Activated effector memory CD4-positive, alpha-beta T cell treated with anti-CD3 and anti-CD28 coated beads, Interleukin-2, amount 50 U/mL, for 16 hours (primary cell): ENCODE results near the gene WDR46.

Experiments used
- DNase-seq: peaks from one replicate; pipeline ENCODE4 v3.0.0-alpha.2; 2020

The WDR46 gene

GRCh38 chr6:33288921-33289783, at the start of gene WDR46, which contains the start of gene PFDN6:
Gene WDR46, minus strand, starts transcription at chr6:33289239. Its CDS starts 69 bp downstream, at chr6:33289170.
Gene PFDN6, plus strand, starts transcription at chr6:33289601. Its CDS starts 256 bp downstream, at chr6:33289857.
- DNase-seq = peak; percentile 93

GRCh38 chr6:33336495-33336894, 47.5 kb upstream of the WDR46 start:
- no peak for DNase-seq

GRCh38 chr6:33335916-33336315, 46.9 kb upstream of the WDR46 start:
- no peak for DNase-seq

GRCh38 chr6:33333666-33334065, 44.6 kb upstream of the WDR46 start:
- no peak for DNase-seq

GRCh38 chr6:33330736-33331135, 41.7 kb upstream of the WDR46 start:
- no peak for DNase-seq

- DNase-seq = no peak
Measured at GRCh38 chr6:33329058-33329457, 40.0 kb upstream of the WDR46 start.

- DNase-seq = no peak
Measured at GRCh38 chr6:33324125-33324524, 35.1 kb upstream of the WDR46 start.

- DNase-seq = no peak
Measured at GRCh38 chr6:33323623-33323948, 34.5 kb upstream of the WDR46 start.

GRCh38 chr6:33321227-33321626, 32.2 kb upstream of the WDR46 start:
- no peak for DNase-seq

GRCh38 chr6:33320315-33321181, 31.5 kb upstream of the WDR46 start:
- DNase-seq = no peak

GRCh38 chr6:33319939-33320314, 30.9 kb upstream of the WDR46 start:
- no peak for DNase-seq

- DNase-seq = no peak
Measured at GRCh38 chr6:33318426-33319073, 29.5 kb upstream of the WDR46 start.

GRCh38 chr6:33317669-33318425, 28.8 kb upstream of the WDR46 start, which contains the start of gene ZBTB22:
Gene ZBTB22, minus strand, starts transcription at chr6:33317744. Its CDS starts 828 bp downstream, at chr6:33316916.
- peak; percentile 98 for DNase-seq

GRCh38 chr6:33317419-33317668, 28.3 kb upstream of the WDR46 start:
- no peak for DNase-seq

- DNase-seq = no peak
Measured at GRCh38 chr6:33316603-33317418, 27.8 kb upstream of the WDR46 start.

- no peak for DNase-seq
Measured at GRCh38 chr6:33315793-33316602, 27.0 kb upstream of the WDR46 start.

- peak; percentile 71 for DNase-seq
Measured at GRCh38 chr6:33314943-33315792, 26.1 kb upstream of the WDR46 start.

GRCh38 chr6:33314515-33314942, 25.5 kb upstream of the WDR46 start:
- DNase-seq = peak; percentile 92

- peak; percentile 95 for DNase-seq
Measured at GRCh38 chr6:33313709-33314514, 24.9 kb upstream of the WDR46 start, which contains the start of gene TAPBP. Gene TAPBP, minus strand, starts transcription at chr6:33314078. Its CDS starts 37 bp downstream, at chr6:33314041.
